Stimulated activated CD4-positive, alpha-beta T cell treated with anti-CD3 and anti-CD28 coated beads, Interleukin-15, amount 100 ng/mL, for 48 hours (primary cell): ENCODE results near the gene ARL14EP.

Experiments used
- DNase-seq, 2 donors: peaks; one replicate each; pipeline ENCODE4 v3.0.0-alpha.2; 2020; ENCODE audit warnings: low read depth in 2 of 2

Gene ARL14EP

DNA sequence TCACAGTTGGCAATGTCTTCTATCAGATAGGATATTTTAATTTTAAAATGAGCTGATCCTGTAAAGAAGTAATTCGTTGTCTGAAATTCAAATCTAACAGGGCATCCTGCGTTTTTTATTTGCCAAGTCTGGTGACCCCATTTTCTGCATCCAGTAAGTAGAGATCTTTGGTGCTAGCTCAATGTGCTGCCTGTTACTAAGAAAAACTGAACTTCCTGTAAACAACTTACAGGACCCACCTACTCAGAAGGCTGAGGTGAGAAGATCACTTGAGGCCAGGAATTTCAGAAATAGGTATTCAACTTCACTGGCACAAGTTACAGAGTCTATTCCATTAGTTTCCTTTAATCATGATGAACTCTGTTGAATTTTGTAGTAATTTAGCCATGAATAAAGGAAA is 4.0 kb downstream of the ARL14EP start:
- no peak for DNase-seq

DNA sequence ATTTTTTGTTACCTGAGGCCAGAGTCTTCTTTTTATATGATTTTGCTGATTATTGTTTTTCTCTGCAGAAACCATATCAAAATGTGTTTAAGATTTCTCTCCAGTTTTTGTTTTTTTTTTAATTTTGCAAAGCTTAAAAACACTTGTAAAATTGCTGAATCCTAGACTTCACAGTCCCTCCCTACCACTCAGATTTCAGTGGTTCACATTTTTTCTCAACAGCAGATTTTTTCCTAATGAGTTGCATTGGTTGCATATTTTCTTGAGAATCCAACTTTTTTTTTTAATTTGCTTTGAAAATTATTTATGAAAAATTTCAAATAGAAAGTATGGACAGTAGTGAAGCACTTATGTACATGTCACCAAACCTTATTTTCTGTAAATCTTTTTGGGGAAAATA is 5.8 kb downstream of the ARL14EP start:
- DNase-seq: no peak

DNA sequence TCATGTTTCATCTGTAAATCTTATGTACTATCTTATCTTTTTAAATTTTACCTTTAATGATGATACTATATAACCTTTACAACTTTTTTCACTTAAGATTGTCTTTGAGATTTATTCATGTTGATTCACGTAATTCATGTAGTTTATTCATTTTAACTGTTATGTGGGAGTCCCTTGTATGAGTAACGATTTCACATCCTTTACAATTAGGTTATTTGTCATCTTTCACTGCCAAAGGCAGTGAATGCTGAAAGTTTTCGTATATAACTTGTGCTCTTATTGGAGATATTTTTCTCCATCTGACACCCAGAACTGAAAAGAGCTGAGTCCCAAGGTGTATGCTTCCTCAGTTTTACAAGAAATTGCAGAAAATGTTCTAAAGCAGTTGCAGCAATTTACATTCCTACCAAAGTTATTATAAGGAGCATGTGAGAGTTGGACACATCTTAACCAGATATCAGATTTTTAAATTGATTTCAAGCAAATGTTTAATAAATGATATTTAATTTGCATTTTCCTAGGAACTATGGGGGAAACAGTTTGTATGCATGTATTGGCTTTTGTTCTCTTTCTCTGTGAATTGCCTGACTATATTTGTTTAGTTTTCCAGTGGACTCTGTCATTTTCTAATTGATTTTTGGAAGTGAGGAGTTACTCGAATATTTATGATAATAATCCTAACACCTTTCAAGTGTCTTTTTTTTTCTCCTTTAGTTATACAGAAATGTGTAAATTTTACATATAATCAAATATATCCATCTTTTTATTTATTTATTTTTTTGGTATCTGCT is 6.4 kb downstream of the ARL14EP start:
- no peak for DNase-seq

DNA sequence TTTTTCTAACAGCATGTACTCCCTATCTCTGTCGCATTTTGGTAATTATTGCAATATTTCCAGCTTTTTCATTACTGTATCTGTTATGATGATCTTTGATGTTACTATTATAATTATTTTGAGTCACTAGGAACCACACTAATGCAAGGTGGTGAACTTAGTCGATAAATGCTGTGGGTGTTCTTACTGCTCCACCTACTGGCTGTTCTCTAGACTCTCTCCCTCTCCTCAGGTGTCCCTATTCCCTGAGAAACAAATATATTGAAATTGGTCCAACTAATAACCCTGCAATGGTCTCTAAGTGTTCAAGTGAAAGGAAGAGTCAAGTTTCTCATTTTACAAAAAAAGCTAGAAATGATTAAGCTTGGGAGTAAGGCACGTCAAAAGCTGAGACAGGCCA is 10.5 kb downstream of the ARL14EP start:
- DNase-seq: no peak

DNA sequence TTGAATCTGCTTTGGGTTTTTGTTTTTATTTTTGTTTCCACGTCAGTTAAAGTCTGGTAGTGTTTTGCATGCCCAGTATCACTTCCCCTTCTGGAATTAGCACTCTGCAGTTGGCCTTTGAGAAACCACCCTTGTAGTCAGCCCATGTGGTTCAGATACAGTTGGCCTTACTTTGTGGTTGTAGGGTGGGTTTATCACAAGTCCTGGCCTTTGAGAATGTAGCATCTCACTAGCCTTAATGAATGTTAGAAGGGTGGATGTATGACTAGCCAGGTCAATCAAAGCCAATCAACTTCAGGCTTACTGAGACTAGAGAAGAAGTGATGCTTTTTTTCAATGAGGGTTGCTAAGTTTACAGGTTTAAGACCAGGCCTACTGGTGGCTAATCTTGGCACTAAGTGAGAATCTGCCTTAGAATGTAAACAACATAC is 19.8 kb downstream of the ARL14EP start:
- DNase-seq: no peak

DNA sequence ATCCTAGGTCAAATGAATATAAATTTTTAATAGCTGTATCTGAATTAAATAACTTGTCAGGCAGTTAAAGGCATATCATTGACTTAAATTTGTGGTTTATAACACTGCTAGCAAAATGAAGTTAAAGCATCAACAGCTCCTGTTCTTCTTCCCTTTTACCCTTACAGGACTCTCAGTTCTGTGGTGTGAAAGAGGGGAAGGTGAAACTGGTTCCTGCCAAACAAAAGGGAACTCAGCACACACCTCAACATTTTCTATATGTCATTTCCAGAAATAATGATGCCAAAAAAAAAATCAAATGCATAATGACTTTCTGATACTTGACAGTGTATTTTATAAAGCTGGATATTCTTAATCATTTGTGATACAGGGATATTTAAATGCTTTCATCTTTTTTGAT is 21.2 kb downstream of the ARL14EP start:
- no peak for DNase-seq

DNA sequence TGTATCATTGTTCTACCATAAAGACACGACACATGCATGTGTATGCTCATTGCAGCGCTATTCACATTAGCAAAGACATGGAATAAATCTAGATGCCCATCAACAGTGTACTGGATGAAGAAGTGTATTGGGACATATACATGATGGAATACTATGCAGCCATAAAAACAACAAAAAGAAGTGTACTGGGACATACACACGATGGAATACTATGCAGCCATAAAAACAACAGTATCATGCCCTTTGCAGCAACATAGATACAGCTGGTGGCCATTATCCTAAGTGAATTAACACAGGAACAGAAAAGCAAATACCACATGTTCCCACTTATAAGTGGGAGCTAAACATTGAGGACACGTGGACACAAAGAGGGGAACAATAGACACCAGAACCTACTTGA is 22.7 kb downstream of the ARL14EP start:
- DNase-seq: no peak

DNA sequence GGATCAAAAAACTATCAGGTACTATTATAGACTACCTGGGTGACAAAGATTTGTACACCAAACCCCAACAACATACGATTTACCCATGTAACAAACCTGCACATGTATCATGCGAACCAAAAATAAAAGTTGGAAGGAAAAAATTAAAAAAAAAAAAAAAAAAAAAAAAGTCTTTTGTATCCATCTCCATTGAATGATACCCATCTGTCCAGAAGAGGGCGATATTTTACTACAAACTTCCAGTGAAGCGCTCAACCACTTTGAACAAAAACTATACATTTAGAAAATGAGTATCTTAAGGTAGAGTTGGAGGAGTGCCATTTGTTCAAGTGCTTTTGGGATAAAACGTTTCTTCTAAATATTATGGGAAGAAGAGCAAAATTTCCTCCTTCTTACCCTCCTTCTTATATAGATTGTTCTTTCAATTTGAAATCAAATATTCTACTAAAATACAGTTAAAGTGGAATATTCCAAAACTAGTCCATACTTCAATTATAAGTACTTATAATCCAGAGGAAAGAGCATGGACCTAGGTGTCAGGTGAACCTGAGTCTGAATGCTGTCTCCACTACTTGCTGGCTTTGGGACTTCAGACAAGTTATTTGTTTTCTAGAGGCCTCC is 23.3 kb downstream of the ARL14EP start:
- DNase-seq: no peak

DNA sequence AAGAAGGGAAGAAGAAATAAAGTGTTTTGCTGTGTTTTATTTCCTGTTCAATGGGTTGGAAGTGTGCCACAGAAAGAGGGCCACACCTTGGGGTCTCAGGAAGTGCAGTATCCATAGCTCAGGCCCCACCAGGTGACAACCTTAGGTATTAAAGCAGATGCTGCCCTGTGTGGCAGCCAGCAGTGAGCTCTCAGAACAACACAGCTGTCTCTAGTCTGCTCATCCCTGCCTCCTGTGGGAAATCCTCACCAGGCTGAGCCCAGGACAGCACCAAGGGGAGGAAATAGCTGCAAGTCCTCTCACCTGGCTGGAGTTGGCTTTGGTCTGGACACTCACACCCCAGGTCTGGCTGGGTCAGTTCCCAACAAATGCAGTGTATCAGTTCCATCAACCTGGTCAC is 25.1 kb downstream of the ARL14EP start:
- DNase-seq: no peak

DNA sequence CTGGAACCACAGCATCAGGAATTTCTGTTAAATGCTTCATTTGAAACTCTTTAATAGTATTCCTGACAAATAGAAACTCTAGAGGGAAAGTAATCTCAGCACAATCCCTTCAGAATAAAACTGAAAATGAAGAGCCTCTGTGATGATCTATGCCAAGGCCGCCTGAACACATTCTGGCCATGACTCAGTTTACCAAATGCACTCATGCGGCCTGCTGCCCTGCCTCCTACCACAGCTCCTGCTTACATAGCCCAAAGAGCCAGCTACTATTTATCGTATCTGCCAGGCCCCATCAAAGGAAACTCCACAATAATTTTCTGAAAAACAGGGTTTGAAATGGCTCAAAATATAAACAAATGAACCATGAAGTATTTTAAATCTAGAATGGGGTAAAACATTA is 27.0 kb downstream of the ARL14EP start:
- DNase-seq: no peak

DNA sequence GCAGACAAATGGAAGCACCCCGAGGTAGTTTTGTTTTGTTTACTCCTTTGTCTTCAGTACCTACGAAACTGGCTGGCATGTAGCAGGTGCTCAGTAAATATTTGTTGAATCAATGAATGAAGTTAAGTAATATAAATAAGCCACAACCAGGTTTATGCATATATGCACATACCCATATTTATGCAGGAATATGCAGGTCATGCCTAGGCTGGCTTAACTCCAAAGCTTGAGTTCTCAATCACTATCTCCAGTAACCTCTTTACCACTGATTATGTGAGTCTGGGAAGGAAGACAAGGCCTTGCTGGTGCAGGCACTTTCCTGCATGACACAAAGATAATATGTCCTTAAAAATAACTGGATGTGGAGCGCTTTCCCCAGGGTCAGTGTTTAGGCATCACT is 27.5 kb downstream of the ARL14EP start:
- no peak for DNase-seq

DNA sequence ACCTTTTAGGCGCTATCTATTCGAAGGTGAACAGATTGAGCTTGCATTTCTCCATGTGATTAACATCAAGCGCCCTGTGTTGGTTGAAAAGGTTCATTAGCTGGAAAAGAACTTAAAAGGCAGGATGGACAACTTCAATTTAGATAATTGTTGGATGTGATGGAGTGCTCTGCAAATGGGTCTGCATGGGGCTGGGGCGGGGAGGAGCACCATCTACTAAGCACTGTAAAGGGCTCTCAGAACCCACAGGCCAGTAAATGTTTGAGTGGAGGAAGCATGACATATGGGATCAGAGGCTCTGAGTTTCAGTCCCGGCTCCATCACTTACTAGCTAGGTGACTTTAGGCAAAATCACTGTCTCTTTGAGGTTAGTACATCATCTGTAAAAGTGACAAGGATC is 28.2 kb downstream of the ARL14EP start:
- no peak for DNase-seq

DNA sequence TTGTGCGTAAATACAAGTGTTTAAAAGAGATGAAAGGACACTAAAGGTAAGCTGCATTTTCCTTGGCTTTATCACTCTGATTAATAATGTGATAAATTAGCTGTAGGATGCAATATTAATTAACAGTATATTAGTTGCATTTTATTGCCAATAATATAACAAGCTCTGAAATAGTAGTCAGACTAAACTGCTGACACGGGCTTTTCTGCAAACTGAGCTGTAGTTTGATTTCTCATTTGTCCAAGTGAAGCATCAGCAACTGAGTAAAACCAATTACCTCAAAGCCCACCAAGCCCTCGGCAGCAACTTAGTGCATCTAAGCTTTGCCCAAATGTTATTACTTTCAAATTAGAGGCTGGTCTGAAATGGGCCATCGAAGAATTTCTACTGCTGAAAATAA is 33.5 kb downstream of the ARL14EP start:
- no peak for DNase-seq

DNA sequence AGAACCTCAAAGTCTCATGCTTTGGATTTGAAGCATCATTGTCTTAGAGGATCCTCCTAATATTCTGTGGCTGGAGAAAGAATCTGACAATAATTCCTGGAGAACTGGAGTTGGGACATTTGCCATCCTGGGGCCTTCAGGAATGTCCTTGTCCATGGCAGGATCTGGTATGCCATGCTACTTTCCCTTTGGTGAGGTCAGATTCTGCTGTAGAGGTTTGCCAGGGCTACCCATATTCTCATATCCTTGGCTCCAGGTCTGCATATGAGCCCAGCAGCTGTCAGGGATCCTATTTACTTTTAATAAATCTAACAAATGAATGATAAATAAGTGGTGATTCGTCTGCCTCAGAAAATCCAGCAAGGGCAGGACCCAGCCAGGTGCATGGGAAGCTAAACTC is 35.0 kb downstream of the ARL14EP start:
- DNase-seq: no peak

DNA sequence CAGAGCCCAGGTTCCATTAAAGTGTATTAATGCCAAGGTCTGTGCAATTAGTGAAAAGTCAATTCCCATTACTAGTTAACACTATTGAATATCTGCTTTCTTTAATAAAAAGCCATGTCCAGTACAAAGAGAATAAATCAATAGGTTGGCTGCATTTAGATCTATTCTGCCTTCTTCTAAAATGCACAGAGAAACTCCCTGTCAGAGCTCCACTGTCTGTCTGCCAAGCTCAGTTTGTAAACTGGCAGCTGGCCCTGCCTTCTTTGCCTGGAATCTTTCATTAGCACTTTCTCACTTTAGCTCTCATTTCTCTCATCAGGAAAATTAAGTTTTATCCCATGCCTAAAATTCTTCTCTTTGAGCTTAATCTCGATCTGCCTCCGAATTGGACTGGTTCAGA is 35.6 kb downstream of the ARL14EP start:
- no peak for DNase-seq

DNA sequence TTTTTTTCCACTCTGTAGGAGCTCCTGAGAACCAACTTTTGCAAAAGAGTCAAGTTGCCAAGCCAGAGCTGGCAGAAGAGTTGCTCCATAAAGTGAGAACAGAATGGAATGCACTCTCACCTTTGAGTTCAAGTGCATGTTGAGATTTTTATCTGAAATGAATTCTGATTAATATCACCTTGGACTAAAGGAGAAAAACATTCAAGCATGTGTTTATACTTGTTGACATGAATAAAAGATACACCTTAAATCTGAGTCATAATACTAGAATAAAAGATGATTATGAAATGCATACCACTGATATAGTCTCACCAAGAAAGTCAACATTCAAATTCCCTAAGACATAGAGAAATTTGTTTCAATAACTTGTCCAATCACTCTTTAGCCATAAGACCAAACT is 37.8 kb downstream of the ARL14EP start:
- DNase-seq: no peak

DNA sequence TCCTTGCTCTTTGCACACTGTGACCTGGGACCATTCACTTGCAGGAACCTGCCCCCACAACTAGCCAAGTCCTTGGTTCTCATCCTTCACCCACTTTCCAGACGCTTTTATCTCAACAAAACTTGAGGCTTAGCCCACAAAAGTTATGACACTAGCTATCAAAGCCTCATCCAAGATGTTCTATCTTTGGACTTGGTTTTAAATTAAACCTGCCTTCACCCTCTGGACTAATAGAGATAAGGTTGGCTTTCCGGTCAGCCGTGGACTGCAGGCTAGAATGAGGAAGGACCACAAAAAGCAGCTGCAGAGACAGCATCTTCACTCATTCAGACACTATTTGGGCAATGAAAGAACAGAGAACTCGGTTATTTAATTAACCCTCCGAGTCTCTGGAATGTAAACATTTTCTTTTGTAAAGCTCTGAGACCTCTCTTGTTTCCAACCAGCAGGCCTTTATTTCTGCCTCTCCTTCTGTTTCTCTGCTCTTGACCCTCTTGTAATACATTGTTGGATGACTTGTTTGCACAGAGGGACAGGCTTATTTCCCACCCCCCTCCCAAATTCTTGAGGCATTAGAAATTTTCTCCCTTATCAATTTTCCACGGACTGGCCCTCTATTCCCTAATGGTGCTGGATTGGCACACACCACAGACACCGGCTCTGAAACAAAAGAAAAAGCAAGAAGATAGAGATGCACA is 41.4 kb downstream of the ARL14EP start:
- no peak for DNase-seq

DNA sequence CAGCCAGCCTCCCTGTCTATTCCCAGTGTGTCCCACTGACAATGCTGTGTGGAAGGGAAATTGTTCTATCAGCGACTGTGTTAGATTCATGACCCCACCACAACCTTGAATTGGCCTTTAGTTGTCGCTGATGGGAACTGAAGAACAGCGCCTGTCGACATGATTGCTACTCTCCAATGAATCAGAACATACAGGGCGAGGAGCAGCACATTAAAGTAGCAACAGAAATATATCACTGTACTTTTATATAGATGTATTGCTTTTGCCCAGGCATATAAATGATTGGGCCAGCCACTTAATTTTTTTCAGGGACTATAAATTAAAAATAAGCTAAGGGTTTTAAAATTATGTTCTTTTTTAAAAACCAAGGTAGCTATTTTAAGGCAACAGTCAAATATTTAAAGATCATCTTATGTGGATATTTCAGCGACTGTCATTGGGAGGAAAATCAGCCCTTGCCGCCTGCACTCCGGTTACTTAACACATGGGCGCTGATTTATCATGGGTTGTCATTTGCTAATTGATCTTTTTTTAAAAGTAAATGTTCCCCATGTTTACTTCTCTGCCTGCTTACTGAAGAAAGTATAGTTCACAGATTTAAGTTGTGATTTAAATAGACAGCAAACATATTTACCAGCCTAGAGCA is 42.1 kb downstream of the ARL14EP start:
- no peak for DNase-seq

DNA sequence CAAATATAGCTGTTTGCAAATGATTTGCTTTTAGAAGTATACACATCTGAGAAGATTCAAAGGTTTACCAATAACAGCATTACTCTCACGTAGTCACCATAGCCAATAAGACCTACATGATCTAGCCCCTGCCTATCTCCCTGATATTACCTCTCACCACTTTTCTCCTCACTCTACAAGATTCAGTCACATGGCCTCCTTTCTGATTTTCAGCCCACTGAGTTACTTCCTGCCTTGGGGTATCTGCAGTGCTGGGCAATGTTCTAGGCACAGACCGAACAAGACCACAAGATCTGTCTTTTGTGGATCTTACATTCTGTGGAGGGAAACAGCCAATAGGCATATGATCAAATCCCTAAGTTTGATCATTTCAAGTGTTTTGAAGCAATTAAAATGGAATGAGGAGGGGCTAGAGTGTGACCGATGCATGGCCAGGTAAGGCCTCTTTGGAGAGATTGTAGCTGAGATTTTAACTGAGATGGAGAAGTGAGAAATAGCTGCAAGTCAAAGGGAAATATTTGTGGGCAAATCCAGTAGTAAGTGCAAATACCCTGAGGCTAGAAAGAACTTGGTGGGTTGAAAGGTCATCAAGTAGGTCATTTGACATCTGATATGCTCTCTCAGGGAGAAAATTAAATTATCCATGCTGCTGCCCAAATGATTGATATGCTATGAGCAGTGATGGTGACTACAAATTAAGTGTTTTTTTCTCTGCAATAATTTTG is 43.1 kb downstream of the ARL14EP start:
- no peak for DNase-seq

DNA sequence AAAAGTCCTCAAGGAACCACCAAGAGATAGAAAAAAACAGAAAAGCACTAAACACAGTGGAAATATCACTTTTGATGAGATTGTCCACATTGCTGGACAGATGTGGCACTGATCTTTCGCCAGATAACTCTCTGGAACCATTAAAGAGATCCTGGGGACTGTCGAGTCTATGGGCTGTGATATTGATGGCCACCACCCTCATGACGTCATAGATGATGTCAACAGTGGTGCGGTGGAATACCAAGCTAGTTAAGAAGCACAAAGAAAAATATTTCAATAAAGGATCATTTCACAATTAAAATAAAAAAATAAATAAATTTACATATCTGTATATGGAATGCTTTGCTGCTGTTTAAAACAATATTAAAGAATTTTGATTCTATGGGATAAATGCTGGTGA is 45.5 kb downstream of the ARL14EP start:
- DNase-seq: no peak

DNA sequence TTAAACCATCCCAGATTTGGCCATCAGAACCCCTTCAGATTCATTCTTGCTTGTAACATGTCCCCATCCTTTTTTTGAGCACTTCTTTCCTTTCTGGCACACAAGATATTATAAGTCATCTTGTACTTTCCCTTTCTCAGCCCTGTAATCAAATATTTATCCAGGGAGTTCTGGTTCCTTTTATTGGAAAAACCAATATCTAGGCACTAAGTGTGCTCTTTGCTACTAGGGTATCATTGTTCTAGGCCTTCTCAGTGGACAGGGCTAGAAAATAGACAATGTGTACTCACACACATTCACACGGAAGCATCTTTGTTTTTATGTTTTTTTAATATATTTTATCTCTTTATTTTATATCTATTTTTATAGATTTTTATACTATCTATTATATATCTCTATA is 47.3 kb downstream of the ARL14EP start:
- DNase-seq: no peak

DNA sequence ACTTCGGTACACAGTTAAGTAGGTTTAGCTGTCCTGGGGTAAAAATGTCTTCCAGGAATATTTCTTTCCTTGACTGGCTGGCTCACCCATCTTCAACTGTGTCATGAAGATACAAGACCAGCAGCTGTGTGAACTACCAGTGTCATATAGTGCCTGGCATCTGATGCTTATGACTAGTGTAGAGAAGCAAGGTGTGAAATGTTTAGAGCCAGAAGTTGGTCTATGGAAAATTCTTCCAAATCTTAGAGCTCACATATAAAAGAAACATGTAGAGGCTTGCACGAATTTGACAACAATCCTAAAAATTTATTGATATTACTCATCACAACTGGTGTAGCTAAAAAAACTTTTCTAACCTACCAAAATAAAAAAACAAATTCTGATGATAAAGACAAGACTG is 54.4 kb downstream of the ARL14EP start:
- DNase-seq: no peak
